Hematopoietic multipotent progenitor cell treated with erythropoietin and hydrocortisone succinate and interleukin-3 and kit ligand, for 15 days (in vitro differentiated cells): ENCODE results near the gene P2RX7.

Experiments used
- DNase-seq: peaks from one replicate; pipeline ENCODE4 v3.0.0-alpha.2; 2015; ENCODE audit warnings: low spot score

P2RX7 gene

GRCh38 chr12:121229826-121230537 is 97.3 kb downstream of the P2RX7 start:
- DNase-seq: peak; percentile 78

GRCh38 chr12:121230538-121230907 is 97.8 kb downstream of the P2RX7 start:
- no peak for DNase-seq

- DNase-seq: no peak
Observed at GRCh38 chr12:121232163-121232562, 99.5 kb downstream of the P2RX7 start.

- DNase-seq: no peak
Observed at GRCh38 chr12:121232977-121233627, 100.4 kb downstream of the P2RX7 start.

- DNase-seq: no peak
Observed at GRCh38 chr12:121233628-121234020, 100.9 kb downstream of the P2RX7 start.

GRCh38 chr12:121236776-121237175 is 104.1 kb downstream of the P2RX7 start:
- no peak for DNase-seq

- DNase-seq: no peak
Observed at GRCh38 chr12:121237415-121237814, 104.7 kb downstream of the P2RX7 start.
